PC-9 (cell line): ENCODE data around the gene RNASE8.

Experiments used
- CTCF ChIP-seq: fragments of 200-600 bp; sonication (generic); conservative IDR thresholded peaks from 2 replicates; pipeline ENCODE4 v1.6.1; 2017; ENCODE audit warnings: mixed run types, antibody characterized with exemption, mild to moderate bottlenecking, moderate library complexity
- EZH2 ChIP-seq: fragments of 200-600 bp; sonication (generic); IDR thresholded peaks from 2 replicates; pipeline ENCODE4 v1.8.0; 2017; ENCODE audit warnings: antibody characterized with exemption, low read depth

GRCh38 chr14:21048638-21049037, 9.0 kb upstream of the RNASE8 start:
- TF ChIP-seq CTCF = no peak
- TF ChIP-seq EZH2 = no peak
